Stimulated activated CD8-positive, alpha-beta memory T cell treated with anti-CD3 and anti-CD28 coated beads, Interleukin-4, amount 100 ng/mL, for 24 hours (primary cell): ENCODE results near the gene HOXC5.

Source experiments
- DNase-seq: peaks from one replicate; pipeline ENCODE4 v3.0.0-alpha.2; 2020; ENCODE audit warnings: low read depth

The HOXC5 gene

DNA sequence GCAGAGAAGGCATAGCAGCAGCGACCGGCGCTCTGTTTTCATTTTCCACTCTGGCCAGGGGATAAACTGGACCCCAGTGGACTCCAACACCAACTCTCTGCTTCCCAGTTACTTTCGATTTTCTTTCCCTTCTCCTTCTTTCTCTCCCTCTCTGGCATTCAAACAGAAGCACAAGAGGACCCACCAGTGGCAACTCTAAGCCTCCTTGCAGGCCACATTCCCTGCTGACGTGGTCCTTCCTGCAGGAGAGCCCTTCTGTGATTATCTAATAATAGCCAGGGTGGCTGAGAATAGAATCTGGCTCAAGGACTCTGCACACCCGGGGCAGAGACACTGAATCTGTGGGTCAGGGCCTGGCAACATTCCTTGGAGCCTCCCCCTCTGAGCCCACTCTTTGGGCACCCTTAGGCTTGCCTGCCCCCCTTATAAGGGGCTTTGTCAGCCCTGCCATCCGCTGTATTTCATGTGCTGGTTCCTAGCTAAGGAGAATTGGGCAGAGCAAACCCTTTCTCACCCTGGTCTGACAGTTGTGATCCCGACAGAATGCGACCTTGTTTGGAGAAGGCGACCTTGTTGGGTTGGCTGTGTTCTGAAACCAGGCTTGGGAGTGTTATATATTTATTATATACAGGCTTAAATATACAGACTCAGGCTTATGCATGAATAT is 12.8 kb upstream of the HOXC5 start:
- DNase-seq = no peak

DNA sequence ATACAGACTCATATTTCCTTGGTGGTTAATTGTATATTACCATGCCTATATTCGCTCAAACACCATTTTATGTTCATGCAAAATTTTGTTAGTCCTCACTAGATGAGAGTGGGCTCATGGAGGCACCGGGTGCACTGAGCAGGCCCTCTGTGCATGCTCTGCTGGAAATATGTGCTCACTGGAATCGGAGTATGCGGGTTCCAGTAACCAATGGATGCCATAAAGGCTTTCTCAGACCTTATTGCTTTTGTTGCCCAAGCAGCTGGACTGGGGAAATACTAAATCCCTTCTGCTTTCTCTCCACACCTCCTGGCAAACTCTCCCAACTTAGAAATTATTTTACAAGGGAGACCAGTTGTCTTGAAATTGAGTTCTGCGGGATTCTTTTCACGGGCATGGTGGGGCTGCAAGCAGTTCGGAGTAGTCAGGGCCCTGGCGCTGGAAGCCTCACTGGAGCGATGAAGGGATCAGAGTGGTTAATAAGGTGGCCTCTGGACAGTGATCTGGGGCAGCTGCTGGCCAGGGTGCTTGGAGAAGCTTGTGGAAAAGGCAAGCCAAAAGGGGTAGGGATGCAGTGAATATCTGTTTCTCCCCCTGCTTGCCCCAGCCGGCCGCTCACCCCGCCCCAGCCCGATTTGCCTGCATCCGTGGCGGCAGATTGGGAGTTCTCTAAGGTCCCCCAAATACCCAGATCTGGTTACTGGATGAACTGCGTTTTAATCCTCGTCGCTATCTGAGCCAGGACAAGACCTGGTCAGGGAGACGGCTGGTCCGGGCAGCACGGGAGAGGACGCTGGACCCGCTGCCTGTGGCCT is 12.1 kb upstream of the HOXC5 start:
- no peak for DNase-seq

- DNase-seq = no peak
These were observed 11.3 kb upstream of the HOXC5 start for GRCh38 chr12:54021432-54022013.

GRCh38 chr12:54022960-54023884 is 9.6 kb upstream of the HOXC5 start:
- DNase-seq = no peak

DNA sequence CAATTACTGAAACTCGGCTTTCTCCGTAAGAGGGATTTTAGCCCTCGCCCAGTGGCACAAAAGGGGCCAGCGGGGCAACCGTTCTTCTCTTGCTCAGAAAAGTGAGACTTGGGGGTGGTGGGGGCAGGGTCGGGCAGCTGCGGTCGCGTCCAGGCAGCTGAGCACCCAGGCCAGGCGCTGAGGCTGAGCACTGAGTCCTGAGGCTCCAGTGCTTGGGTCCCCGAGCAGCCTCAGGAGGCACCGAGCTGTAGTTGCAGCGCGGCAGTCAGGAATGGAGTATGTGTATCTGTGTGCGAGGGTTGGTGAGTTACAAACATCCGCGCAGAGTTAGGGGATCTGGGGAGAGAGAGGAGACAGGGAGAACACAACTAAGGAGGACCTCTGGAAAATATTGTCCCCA is 8.7 kb upstream of the HOXC5 start:
- no peak for DNase-seq

DNA sequence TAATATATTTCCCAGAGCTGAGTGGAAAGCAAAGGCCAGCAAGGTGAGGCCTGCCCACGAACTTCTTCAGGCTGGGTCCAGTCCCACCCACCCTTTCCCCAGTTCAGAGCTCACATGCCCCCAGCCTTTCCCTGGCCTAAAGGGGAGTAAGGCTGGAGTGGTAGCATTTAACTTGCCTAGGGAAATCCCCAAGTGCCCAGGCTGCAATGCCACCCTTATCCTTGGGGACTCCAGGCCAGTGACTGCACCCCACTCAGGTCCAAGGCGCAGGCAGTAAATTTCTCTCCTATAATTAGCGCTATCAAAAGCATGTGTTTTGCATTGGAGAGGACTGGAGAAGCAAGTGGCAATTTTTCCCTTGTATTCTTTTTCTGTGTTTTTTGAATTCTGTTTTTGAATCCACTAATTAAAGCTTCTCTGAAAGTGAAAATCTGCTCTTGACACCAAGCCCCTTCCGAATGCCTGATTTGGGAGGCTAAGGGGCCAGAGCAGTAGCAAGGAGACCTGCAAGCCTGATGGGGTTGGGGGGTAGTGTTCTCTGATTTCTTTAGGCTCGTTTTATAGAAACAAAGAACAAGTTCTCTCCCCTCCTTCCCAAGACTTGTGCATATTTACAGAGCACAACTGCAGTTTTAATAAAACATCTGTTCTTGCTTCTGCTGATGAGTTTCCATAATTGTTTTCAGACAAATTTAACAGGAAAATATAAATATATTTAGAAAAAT is 8.1 kb upstream of the HOXC5 start:
- no peak for DNase-seq

GRCh38 chr12:54025499-54026405 is 7.1 kb upstream of the HOXC5 start:
- DNase-seq = no peak

GRCh38 chr12:54026640-54027441 is 6.0 kb upstream of the HOXC5 start:
- no peak for DNase-seq

- no peak for DNase-seq
These were observed 5.4 kb upstream of the HOXC5 start for GRCh38 chr12:54027442-54027786.

GRCh38 chr12:54028314-54029201 is 4.3 kb upstream of the HOXC5 start, which contains the start of gene HOXC6:
HOXC6 (plus strand) TSS chr12:54028440; CDS start chr12:54028522, 82 bp downstream.
- DNase-seq = no peak

DNA sequence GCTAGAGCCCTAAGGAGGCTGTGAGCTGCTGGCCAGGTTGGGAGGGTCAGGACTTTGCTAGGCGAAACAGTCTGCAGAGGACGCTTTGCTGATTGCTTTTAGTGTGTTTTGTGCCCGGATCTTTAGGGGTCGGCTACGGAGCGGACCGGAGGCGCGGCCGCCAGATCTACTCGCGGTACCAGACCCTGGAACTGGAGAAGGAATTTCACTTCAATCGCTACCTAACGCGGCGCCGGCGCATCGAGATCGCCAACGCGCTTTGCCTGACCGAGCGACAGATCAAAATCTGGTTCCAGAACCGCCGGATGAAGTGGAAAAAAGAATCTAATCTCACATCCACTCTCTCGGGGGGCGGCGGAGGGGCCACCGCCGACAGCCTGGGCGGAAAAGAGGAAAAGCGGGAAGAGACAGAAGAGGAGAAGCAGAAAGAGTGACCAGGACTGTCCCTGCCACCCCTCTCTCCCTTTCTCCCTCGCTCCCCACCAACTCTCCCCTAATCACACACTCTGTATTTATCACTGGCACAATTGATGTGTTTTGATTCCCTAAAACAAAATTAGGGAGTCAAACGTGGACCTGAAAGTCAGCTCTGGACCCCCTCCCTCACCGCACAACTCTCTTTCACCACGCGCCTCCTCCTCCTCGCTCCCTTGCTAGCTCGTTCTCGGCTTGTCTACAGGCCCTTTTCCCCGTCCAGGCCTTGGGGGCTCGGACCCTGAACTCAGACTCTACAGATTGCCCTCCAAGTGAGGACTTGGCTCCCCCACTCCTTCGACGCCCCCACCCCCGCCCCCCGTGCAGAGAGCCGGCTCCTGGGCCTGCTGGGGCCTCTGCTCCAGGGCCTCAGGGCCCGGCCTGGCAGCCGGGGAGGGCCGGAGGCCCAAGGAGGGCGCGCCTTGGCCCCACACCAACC is 3.1 kb upstream of the HOXC5 start:
- no peak for DNase-seq

GRCh38 chr12:54030442-54030801 is 2.4 kb upstream of the HOXC5 start:
- no peak for DNase-seq

DNA sequence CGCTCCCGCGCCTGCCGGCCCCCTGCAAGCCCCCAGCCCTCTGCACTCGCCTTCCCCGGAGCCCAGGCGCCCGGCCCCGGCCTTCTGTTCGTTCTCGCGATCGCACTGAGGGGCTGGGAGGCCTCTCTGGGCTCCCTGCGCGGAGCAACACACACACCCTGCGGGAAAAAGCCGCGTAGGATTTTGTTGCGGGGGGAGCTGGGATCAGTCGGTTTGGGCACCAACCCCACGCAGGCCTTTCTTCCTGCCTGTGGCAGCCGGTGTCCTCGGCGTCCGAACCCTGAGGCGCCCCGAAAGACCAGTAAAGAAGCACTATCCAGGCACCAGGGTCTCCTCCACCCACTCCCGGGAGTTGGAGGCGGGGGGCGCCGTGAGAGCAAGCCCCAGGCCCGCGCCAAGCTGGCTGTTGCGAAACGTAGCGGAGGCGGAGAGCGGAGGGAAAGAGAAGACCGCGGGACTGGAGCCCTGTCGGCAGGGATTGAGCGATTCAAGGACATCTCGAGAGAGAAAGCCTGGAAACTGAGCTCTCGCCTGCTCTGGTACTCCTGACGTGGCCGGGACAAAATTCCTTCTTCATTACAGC is 1.9 kb upstream of the HOXC5 start:
- no peak for DNase-seq

DNA sequence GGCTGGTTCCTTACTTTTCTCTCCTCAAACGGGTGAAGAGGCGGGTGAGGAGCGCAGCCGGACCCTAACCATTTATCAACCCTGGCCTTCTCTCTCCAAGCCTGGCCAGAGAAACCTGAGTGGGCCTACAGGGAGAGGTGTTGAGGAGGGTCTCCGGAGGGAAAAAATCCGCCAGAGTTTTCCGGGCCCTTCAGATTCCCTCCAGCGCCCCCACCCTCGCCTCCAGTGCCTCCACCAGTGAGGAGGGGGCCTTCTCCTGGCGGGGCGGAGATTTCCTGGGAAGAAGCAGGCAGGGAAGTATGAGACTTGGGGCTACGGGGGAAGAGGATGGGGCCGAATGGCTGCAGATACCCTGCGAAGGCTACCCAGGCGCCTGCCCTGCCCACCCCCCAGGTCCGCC is 1.4 kb upstream of the HOXC5 start:
- no peak for DNase-seq

DNA sequence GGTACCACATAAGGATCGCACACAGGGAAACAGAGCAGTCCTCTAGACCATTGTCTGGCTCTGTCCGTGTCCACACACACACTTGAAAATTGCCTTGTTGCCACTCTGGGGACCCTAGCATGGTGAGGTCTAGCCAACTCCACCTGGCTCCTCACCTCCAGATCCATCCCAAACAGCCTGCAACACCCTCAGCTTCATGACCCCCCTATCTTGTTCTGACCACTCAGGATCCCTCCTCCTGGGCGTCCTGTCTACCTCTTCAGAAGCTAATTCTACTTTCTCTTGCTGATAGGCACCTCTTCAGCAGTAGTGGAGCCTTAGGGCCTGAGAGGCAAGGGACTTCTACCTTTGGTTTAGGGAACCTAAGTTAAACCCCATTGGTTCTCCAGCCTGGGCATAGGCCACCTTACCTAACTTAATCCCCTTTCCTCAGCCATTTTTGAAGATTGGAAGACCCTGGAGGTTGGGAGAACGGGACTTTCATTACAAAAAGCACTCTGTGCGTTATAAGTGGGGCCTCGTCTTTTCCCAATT is 697 bp upstream of the HOXC5 start:
- no peak for DNase-seq

DNA sequence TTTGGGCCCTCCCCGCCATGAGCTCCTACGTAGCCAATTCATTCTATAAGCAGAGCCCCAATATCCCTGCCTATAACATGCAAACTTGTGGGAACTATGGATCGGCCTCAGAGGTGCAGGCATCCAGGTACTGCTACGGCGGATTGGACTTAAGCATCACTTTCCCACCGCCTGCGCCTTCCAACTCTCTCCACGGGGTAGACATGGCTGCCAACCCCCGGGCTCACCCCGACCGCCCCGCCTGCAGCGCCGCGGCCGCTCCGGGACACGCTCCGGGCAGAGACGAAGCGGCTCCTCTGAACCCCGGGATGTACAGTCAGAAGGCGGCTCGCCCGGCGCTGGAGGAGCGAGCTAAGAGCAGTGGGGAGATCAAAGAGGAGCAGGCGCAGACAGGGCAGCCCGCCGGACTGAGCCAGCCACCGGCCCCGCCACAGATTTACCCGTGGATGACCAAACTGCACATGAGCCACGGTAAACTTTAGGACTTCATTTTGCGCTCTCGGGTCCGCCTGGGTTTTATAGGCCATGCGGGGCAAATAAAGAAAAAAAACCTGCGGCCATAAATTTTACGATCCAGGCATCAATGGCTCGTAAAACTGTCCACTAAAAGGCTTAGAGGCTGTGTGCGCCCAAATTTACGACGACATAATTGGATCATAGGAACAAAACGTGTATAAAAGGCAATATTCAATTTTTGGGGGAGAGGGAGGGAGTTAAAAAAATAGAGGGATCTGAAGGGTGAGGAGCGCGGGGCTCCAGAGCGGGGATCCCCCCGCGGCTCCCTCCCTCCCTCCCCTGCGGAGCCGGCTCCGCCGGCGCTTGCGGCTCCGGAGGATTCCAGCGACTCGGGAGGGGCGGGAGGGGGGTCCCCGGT is 493 bp downstream of the HOXC5 start:
- no peak for DNase-seq
